Measurements from ENCODE around the gene SEC61G. TPM values are rescaled to one million over a fixed set of nuclear protein-coding genes. Genes with fewer than 3 reads are reported as not detected.

The SEC61G gene
- total RNA-seq, 1 experiment from 2014 or later: 208 TPM

GRCh38 chr7:54785261-54785660 is 26.2 kb upstream of the SEC61G start:
- peaks cover 29% of the 10 kb centered on the region for H3K4me1 Mint-ChIP-seq
- H3K27me3 Mint-ChIP-seq (ENCODE audit: low read depth): peaks cover 32% of the 10 kb centered on the region
- ChIA-PET POLR2A (no interaction called here), CTCF (no interaction called here)
- TF ChIP-seq ZBTB43 (CRISPR knock-in tag; IDR thresholded peaks at IDR 0.05) (no peak), MAX (CRISPR knock-in tag; IDR thresholded peaks at IDR 0.05) (peak; percentile 33; the same call in 1 of the 2 replicates)
- no peak overlapping the region for H3K4me3 Mint-ChIP-seq
- H3K36me3 Mint-ChIP-seq: no peaks in the 10 kb centered on the region
- no peak overlapping the region for H3K27ac Mint-ChIP-seq
- no peaks in the 10 kb centered on the region for H3K9me3 Mint-ChIP-seq
- DNase-seq (ENCODE audit: low spot score): no peak
- no peak for ATAC-seq

GRCh38 chr7:54783952-54784351 is 24.9 kb upstream of the SEC61G start:
- H3K27ac Mint-ChIP-seq: no peak overlapping the region
- POLR2A ChIA-PET: interaction anchor here (0.6 kb wide), 1 partner anchor 512 kb away, joined by 9 read pairs; no protein-coding TSS in a partner anchor
- CTCF ChIA-PET: interaction anchor here (1.7 kb wide), 1 partner anchor 471 kb away, joined by 10 read pairs; no protein-coding TSS in a partner anchor

DNA sequence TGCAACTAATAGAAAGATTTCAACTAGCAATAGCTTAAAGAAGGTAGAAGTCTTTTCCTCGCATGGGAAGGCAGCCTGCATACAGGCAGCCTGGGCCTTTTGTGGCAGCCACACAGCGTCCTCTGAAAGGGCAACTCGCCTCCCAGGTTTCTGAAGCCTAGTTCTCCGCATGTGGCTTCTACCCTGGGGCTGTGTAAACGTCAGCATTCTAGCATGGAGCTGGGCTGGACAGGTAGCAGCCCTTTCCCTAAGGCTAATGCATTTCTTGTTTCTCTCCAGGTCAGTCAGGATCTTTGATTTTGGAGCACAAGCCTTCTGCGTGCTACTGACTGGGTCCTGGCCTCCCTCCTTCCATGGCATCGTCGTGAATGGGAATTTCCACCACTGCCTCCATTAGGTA is 23.8 kb upstream of the SEC61G start:
- no peaks in the 10 kb centered on the region for H3K36me3 Mint-ChIP-seq
- POLR2A ChIA-PET: no interaction called here
- no peak for TF ChIP-seq FOXK1 (CRISPR knock-in tag; IDR thresholded peaks at IDR 0.05)
- TF ChIP-seq IRF1 (CRISPR knock-in tag; IDR thresholded peaks at IDR 0.05): no peak
- TF ChIP-seq, protein P1, sequence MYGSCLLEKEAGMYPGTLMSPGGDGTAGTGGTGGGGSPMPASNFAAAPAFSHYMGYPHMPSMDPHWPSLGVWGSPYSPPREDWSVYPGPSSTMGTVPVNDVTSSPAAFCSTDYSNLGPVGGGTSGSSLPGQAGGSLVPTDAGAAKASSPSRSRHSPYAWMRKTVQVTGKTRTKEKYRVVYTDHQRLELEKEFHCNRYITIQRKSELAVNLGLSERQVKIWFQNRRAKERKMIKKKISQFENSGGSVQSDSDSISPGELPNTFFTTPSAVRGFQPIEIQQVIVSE (CRISPR knock-in tag; IDR thresholded peaks at IDR 0.05; ENCODE audit: borderline replicate concordance): no peak
- no peak for TF ChIP-seq ATF1 (CRISPR knock-in tag; IDR thresholded peaks at IDR 0.05)
- TF ChIP-seq FOXP1 (CRISPR knock-in tag; IDR thresholded peaks at IDR 0.05; ENCODE audit: borderline replicate concordance): no peak
- TF ChIP-seq ZMAT4 (CRISPR knock-in tag; IDR thresholded peaks at IDR 0.05): no peak
- TF ChIP-seq ZNF263 (CRISPR knock-in tag; IDR thresholded peaks at IDR 0.05; ENCODE audit: low read depth): no peak
- TF ChIP-seq, protein P2, sequence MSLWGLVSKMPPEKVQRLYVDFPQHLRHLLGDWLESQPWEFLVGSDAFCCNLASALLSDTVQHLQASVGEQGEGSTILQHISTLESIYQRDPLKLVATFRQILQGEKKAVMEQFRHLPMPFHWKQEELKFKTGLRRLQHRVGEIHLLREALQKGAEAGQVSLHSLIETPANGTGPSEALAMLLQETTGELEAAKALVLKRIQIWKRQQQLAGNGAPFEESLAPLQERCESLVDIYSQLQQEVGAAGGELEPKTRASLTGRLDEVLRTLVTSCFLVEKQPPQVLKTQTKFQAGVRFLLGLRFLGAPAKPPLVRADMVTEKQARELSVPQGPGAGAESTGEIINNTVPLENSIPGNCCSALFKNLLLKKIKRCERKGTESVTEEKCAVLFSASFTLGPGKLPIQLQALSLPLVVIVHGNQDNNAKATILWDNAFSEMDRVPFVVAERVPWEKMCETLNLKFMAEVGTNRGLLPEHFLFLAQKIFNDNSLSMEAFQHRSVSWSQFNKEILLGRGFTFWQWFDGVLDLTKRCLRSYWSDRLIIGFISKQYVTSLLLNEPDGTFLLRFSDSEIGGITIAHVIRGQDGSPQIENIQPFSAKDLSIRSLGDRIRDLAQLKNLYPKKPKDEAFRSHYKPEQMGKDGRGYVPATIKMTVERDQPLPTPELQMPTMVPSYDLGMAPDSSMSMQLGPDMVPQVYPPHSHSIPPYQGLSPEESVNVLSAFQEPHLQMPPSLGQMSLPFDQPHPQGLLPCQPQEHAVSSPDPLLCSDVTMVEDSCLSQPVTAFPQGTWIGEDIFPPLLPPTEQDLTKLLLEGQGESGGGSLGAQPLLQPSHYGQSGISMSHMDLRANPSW (CRISPR knock-in tag; conservative IDR thresholded peaks at IDR 0.05; ENCODE audit: low read depth): no peak
- TF ChIP-seq, protein P3, sequence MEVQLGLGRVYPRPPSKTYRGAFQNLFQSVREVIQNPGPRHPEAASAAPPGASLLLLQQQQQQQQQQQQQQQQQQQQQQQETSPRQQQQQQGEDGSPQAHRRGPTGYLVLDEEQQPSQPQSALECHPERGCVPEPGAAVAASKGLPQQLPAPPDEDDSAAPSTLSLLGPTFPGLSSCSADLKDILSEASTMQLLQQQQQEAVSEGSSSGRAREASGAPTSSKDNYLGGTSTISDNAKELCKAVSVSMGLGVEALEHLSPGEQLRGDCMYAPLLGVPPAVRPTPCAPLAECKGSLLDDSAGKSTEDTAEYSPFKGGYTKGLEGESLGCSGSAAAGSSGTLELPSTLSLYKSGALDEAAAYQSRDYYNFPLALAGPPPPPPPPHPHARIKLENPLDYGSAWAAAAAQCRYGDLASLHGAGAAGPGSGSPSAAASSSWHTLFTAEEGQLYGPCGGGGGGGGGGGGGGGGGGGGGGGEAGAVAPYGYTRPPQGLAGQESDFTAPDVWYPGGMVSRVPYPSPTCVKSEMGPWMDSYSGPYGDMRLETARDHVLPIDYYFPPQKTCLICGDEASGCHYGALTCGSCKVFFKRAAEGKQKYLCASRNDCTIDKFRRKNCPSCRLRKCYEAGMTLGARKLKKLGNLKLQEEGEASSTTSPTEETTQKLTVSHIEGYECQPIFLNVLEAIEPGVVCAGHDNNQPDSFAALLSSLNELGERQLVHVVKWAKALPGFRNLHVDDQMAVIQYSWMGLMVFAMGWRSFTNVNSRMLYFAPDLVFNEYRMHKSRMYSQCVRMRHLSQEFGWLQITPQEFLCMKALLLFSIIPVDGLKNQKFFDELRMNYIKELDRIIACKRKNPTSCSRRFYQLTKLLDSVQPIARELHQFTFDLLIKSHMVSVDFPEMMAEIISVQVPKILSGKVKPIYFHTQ (CRISPR knock-in tag; IDR thresholded peaks at IDR 0.05): no peak
- TF ChIP-seq ATF3 (CRISPR knock-in tag; conservative IDR thresholded peaks at IDR 0.05): no peak
- TF ChIP-seq GTF2I (CRISPR knock-in tag; conservative IDR thresholded peaks at IDR 0.05): no peak
- TF ChIP-seq, protein P4, sequence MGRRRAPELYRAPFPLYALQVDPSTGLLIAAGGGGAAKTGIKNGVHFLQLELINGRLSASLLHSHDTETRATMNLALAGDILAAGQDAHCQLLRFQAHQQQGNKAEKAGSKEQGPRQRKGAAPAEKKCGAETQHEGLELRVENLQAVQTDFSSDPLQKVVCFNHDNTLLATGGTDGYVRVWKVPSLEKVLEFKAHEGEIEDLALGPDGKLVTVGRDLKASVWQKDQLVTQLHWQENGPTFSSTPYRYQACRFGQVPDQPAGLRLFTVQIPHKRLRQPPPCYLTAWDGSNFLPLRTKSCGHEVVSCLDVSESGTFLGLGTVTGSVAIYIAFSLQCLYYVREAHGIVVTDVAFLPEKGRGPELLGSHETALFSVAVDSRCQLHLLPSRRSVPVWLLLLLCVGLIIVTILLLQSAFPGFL (CRISPR knock-in tag; IDR thresholded peaks at IDR 0.05; ENCODE audit: borderline replicate concordance): no peak

More at GRCh38 chr7:54783952-54784351, 24.9 kb upstream of the SEC61G start:
- DNase-seq (ENCODE audit: low spot score): no peak
- H3K9me3 Mint-ChIP-seq: peaks cover 7% of the 10 kb centered on the region
- ATAC-seq: no peak
- H3K4me1 Mint-ChIP-seq: peaks cover 30% of the 10 kb centered on the region
- H3K4me3 Mint-ChIP-seq: no peak overlapping the region
- H3K36me3 Mint-ChIP-seq: no peaks in the 10 kb centered on the region
- TF ChIP-seq JUN (CRISPR knock-in tag; IDR thresholded peaks at IDR 0.05) (no peak), NR3C1 (CRISPR knock-in tag; conservative IDR thresholded peaks at IDR 0.05; ENCODE audit: low read depth) (no peak), IRF2 (CRISPR knock-in tag; IDR thresholded peaks at IDR 0.05; ENCODE audit: borderline replicate concordance, low read depth) (no peak), GTF2I (CRISPR knock-in tag; conservative IDR thresholded peaks at IDR 0.05) (no peak), MYBL2 (CRISPR knock-in tag; IDR thresholded peaks at IDR 0.05) (no peak), ZMAT4 (CRISPR knock-in tag; IDR thresholded peaks at IDR 0.05) (no peak), TEAD1 (CRISPR knock-in tag; IDR thresholded peaks at IDR 0.05) (no peak), JAZF1 (CRISPR knock-in tag; IDR thresholded peaks at IDR 0.05) (no peak), NR2C2 (CRISPR knock-in tag; IDR thresholded peaks at IDR 0.05) (no peak)
- peaks cover 40% of the 10 kb centered on the region for H3K27me3 Mint-ChIP-seq (ENCODE audit: low read depth)

More for the DNA sequence above, 23.8 kb upstream of the SEC61G start:
- DNase-seq (ENCODE audit: low spot score) (no peak), ATAC-seq (peak; percentile 45; the same call in 1 of the 2 replicates)
- H3K27ac Mint-ChIP-seq: no peak overlapping the region
- peaks cover 7% of the 10 kb centered on the region for H3K9me3 Mint-ChIP-seq
- H3K4me3 Mint-ChIP-seq: no peak overlapping the region
- peaks cover 36% of the 10 kb centered on the region for H3K27me3 Mint-ChIP-seq (ENCODE audit: low read depth)
- peaks cover 27% of the 10 kb centered on the region for H3K4me1 Mint-ChIP-seq
- CTCF ChIA-PET: interaction anchor here (0.7 to 1.7 kb wide), 2 partner anchors 56 to 472 kb away, joined by 3 to 10 read pairs; no protein-coding TSS in a partner anchor

Measured in WTC11 (cell line).